ENCODE results near the gene APLNR.

Gene APLNR

GRCh38 chr11:57263351-57263750 lies 26.3 kb upstream of the APLNR start:
- H3K4me3 ChIP-seq (ENCODE audit: low read length), result no peak overlapping the region
- TF ChIP-seq ZNF274 (IDR thresholded peaks at IDR 0.05; ENCODE audit: low read depth, low read length), result no peak

DNA sequence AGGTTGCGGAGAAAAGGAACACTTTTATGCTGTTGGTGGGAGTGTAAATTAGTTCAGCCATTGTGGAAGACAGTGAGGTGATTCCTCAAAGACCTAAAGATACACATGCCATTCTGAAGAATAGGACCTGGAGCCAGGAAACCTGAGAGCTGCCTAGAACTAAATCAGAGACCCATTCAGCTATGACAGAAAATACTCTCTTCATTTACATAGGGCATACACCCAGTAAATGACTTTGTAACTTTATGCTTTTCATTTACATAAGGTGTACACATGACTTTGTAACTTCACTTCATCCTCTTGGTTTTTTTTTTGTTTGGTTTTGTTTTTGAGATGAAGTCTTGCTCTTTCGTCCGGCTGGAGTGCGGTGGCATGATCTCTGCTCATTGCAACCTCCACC lies 25.1 kb upstream of the APLNR start:
- H3K4me3 ChIP-seq (ENCODE audit: low read length), result no peak overlapping the region
- no peak for TF ChIP-seq ZNF274 (IDR thresholded peaks at IDR 0.05; ENCODE audit: low read depth, low read length)

DNA sequence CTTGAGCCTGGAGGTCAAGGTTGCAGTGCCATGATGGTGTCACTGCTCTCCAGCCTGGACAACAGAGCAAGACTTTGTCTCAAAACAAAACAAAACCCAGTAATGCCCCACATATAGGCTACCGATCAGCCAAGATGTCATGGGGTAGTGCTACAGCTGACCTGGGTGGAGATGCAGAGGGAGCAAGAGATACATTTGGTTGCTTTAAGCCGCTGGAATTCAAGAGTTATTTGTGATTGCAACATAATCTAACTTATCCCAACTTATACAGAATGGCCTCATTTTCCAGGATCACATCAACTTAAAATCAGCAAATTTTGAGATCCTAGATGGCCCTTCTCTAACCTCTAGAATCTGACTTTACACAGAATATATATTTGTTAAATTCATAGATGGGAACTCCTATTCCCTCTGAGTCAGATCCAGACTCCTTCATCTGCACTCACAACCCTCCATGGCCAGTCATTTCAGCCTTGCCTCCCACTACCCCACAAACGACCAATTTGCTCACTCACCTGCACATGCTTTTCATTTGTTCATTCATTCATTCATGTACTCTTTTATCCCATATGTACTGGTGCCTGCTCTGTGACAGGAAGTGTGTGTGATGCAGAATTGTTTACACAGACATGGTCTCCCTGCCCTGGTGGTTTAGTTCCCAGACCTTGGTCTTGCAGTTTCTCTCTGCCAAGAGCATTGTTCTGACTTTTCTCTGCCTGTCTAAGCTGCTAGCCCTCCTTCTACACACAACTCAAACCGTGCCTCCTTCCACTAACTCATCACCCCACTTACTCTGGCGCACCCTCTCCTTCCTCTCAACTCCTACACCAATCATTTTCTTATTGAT lies 24.1 kb upstream of the APLNR start:
- no peak for TF ChIP-seq ZNF274 (IDR thresholded peaks at IDR 0.05; ENCODE audit: low read depth, low read length)
- no peak overlapping the region for H3K4me3 ChIP-seq (ENCODE audit: low read length)

GRCh38 chr11:57256119-57256518 lies 19.1 kb upstream of the APLNR start:
- TF ChIP-seq ZNF274 (IDR thresholded peaks at IDR 0.05; ENCODE audit: low read depth, low read length), result no peak
- no peak overlapping the region for H3K4me3 ChIP-seq (ENCODE audit: low read length)

DNA sequence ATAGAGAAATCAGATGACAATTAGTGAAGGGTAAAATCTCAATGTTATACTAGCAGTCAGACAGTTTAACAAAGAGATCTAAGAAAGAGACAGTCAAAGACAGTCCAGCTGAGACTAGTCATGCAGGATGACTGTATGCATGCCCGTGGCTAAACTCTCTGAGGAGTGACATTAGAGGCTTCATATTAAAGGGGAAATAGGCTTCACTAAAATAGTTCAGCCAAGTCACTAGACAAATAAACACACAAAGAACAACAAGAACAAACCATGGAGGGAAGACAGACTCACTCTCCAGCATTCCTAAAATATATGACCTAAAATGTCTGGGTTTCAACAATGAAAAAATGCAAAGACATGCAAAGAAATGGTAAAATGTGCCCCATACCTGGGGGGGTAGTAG lies 18.6 kb upstream of the APLNR start:
- no peak for TF ChIP-seq ZNF274 (IDR thresholded peaks at IDR 0.05; ENCODE audit: low read depth, low read length)
- no peak overlapping the region for H3K4me3 ChIP-seq (ENCODE audit: low read length)

- no peak for TF ChIP-seq ZNF274 (IDR thresholded peaks at IDR 0.05; ENCODE audit: low read depth, low read length)
Observed at GRCh38 chr11:57254631-57255030, 17.6 kb upstream of the APLNR start.

GRCh38 chr11:57251491-57252104 lies 14.5 kb upstream of the APLNR start:
- no peak overlapping the region for H3K4me3 ChIP-seq (ENCODE audit: low read length)
- no peak for TF ChIP-seq ZNF274 (IDR thresholded peaks at IDR 0.05; ENCODE audit: low read depth, low read length)

More at GRCh38 chr11:57254631-57255030, 17.6 kb upstream of the APLNR start:
- H3K4me3 ChIP-seq (ENCODE audit: low read length), result no peak overlapping the region

DNA sequence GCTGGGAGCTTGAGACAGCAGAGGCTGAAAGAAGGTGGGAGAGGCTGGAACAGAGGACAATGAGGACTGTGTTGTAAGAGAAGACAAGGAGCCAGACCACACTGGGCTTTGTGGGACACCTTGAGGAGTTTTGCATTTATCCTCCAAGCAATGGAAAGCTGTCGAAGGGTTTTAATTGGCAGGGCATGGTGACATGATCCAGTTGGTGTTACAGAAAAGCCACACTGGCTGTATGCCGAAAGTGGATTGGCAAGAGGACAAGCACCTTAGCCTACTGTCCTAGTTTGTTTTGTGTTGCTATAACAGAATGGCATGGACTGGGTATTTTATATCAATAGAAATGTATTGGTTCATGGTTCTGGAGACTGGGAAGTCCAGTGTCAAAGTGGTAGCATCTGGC lies 14.0 kb upstream of the APLNR start:
- no peak overlapping the region for H3K4me3 ChIP-seq (ENCODE audit: low read length)
- TF ChIP-seq ZNF274 (IDR thresholded peaks at IDR 0.05; ENCODE audit: low read depth, low read length), result no peak

DNA sequence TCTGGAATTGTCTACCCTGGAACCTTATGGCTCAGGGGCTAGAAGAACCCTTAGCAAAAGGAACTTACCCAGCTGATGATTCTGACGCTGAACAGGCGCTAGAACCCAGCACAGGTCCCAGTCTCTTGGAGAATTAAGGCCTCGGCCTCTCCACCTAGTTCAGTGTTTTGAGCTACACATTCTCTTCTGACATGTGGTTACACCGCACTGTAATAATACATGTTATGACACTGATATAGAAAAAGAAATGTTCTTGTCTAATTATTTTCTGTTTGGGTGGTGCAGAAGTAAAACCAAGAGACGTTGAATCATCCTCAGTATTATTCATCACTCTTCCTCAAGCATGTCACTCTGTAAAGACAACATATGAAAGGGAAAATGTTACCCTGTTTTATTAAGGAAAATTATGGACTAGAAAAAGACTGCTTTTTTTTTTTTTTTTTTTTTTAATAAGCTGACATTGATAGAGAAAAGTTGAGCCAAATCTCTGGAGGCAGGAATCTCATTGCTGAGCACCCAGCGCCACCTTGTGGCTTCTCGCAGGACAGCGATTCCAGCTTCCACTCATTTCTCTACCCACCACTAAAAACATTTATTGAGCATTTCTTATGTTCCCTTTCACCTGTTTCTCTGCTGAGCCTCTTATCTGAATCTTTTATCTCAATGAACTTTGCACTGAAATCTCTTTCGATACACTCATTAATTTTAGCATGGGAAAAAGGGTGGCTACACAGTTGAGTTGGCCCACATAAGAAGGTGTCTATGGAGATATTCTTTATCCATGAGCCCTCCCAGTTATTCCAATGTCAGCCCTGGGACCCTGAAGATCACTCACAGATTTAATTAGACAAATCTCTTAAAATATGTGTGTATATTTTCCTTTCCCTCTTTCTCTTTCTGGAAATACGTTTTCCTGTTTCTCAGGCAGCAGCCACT lies 12.6 kb upstream of the APLNR start:
- TF ChIP-seq ZNF274 (IDR thresholded peaks at IDR 0.05; ENCODE audit: low read depth, low read length), result no peak
- no peak overlapping the region for H3K4me3 ChIP-seq (ENCODE audit: low read length)

GRCh38 chr11:57248780-57249383 lies 11.8 kb upstream of the APLNR start:
- no peak for TF ChIP-seq ZNF274 (IDR thresholded peaks at IDR 0.05; ENCODE audit: low read depth, low read length)
- H3K4me3 ChIP-seq (ENCODE audit: low read length), result no peak overlapping the region

GRCh38 chr11:57244911-57245310 lies 7.9 kb upstream of the APLNR start:
- no peak overlapping the region for H3K4me3 ChIP-seq (ENCODE audit: low read length)

DNA sequence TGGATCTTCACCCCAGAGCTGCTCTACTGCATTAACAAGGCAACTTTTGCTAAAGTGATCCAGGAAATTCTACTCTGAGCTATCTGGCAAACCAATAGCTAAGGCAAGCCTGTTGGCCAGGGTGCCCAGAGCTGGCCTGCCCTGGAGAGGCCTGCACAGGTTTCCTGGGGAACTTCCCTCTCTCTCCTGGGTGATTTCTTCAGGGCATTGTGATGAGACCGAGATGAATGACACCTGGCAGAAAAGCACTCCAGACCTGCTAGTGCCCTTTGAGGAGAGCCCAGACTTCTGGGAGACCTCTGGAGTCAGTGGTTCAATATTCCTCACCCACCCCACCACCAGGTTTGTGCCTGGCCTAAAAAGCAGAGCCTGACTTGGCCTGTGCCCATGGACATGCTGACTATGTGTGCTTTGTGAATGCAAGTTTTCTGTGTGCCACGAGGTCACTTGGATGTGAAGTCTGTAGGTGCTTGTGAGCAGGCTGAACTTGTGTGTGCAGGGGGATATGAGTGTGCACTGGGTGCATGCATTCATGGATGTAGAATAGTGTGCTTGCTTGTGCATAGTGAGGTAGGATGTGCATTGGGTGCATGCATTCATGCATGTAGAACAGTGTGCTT lies 4.4 kb upstream of the APLNR start:
- no peak overlapping the region for H3K4me3 ChIP-seq (ENCODE audit: low read length)
- TF ChIP-seq ZNF274 (IDR thresholded peaks at IDR 0.05; ENCODE audit: low read depth, low read length), result no peak

More at GRCh38 chr11:57244911-57245310, 7.9 kb upstream of the APLNR start:
- TF ChIP-seq ZNF274 (IDR thresholded peaks at IDR 0.05; ENCODE audit: low read depth, low read length), result no peak

DNA sequence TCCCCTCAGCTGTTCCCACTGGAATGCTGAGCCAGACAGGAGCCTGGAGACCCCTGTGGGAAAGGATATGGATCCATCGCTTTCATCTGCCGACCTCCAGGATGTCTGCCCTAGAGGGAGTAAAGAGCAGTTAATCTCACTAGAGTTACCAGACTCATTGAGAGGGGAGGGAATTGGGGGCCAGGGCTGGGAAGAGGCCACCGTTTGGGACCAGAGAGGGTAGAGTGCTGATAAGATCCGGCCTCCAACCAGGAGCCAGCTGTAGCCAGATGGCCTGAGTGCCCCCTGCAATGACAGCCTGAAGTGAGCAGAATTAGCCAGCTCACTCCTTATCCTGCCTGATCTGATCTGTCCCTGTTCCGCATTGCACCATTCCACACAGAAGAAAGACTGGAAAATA lies 3.7 kb upstream of the APLNR start:
- no peak overlapping the region for H3K4me3 ChIP-seq (ENCODE audit: low read length)
- TF ChIP-seq ZNF274 (IDR thresholded peaks at IDR 0.05; ENCODE audit: low read depth, low read length), result no peak

Measured in GM08714 (cell line).